HEK293 (cell line): ENCODE measurements around the gene SHOC2.
A peak's percentile ranks its signal among the peaks of the same experiment; 100 is the strongest.

Source experiments
- CTCF ChIA-PET: fragments of 350-600 bp; formaldehyde crosslinking; extraction: SDS; loops from one replicate; lab custom pipeline; 2021; ENCODE audit warnings: antibody characterized with exemption; lab: Yijun Ruan, JAX
- POLR2A ChIA-PET: fragments of 300-600 bp; formaldehyde crosslinking; extraction: SDS; loops from one replicate; lab custom pipeline; 2020; ENCODE audit warnings: antibody characterized with exemption, inconsistent platforms; lab: Yijun Ruan, JAX
- H3K27ac ChIP-seq: fragments of 200-500 bp; sonication (Bioruptor generic); 2 replicates; pipeline ENCODE4 v1.5.1; 2014; ENCODE audit warnings: low read depth, low read length, control low read depth, inconsistent platforms; ENCODE audit errors: extremely low read depth
- H3K36me3 ChIP-seq, 2 experiments: fragments of 200-500 bp in 1 of 2; sonication (Bioruptor generic) in 1 of 2; 1 replicate in 1 of 2; 2 replicates in 1 of 2; pipeline ENCODE4 v1.5.1; 2014 to 2017; ENCODE audit warnings: inconsistent platforms in 2 of 2, low read length in 2 of 2; ENCODE audit not compliant: control insufficient read depth in 2 of 2, insufficient read depth in 1 of 2
- H3K4me1 ChIP-seq: fragments of 200-500 bp; sonication (Bioruptor generic); 2 replicates; pipeline ENCODE4 v1.5.1; 2014; ENCODE audit warnings: mild to moderate bottlenecking, low read length, inconsistent platforms; ENCODE audit not compliant: control insufficient read depth, insufficient read depth
- H3K4me3 ChIP-seq: 2 replicates; pipeline ENCODE4 v1.5.1; 2011; ENCODE audit warnings: low read depth, mild to moderate bottlenecking, control low read depth, low read length, moderate library complexity
- H3K9me3 ChIP-seq: fragments of 200-500 bp; sonication (Bioruptor generic); 2 replicates; pipeline ENCODE4 v1.5.1; 2014; ENCODE audit warnings: low read depth, low read length, inconsistent platforms; ENCODE audit not compliant: control insufficient read depth, insufficient read depth
- AEBP2 ChIP-seq: fragments of 450-650 bp; formaldehyde crosslinking; IDR thresholded peaks from 2 replicates; pipeline ENCODE4 v1.5.1; 2016; ENCODE audit warnings: missing biosample characterization, missing genetic modification characterization, borderline replicate concordance
- BCL6B ChIP-seq: fragments of 450-650 bp; formaldehyde crosslinking; IDR thresholded peaks from 2 replicates; pipeline ENCODE4 v1.5.1; 2017; ENCODE audit warnings: missing biosample characterization, missing genetic modification characterization
- GLIS2 ChIP-seq: fragments of 450-650 bp; formaldehyde crosslinking; IDR thresholded peaks from 2 replicates; pipeline ENCODE4 v1.5.1; 2016; ENCODE audit warnings: missing biosample characterization, missing genetic modification characterization
- KLF16 ChIP-seq: fragments of 450-650 bp; formaldehyde crosslinking; IDR thresholded peaks from 2 replicates; pipeline ENCODE4 v1.5.1; 2017; ENCODE audit warnings: missing biosample characterization, missing genetic modification characterization
- KLF7 ChIP-seq: fragments of 450-650 bp; formaldehyde crosslinking; IDR thresholded peaks from 2 replicates; pipeline ENCODE4 v1.5.1; 2016; ENCODE audit warnings: missing biosample characterization, missing genetic modification characterization, borderline replicate concordance
- PRDM1 ChIP-seq: fragments of 450-650 bp; formaldehyde crosslinking; IDR thresholded peaks from 2 replicates; pipeline ENCODE4; 2016; ENCODE audit warnings: missing biosample characterization, missing genetic modification characterization
- REPIN1 ChIP-seq: fragments of 450-650 bp; formaldehyde crosslinking; IDR thresholded peaks from 2 replicates; pipeline ENCODE4 v1.5.1; 2017; ENCODE audit warnings: missing biosample characterization, missing genetic modification characterization, low read depth
- SCRT2 ChIP-seq: fragments of 450-650 bp; formaldehyde crosslinking; IDR thresholded peaks from 2 replicates; pipeline ENCODE4 v1.5.1; 2016; ENCODE audit warnings: missing biosample characterization, missing genetic modification characterization
- ZNF138 ChIP-seq: fragments of 450-650 bp; formaldehyde crosslinking; IDR thresholded peaks from 2 replicates; pipeline ENCODE4 v1.5.1; 2016; ENCODE audit warnings: missing biosample characterization, missing genetic modification characterization, borderline replicate concordance
- ZNF175 ChIP-seq: fragments of 450-650 bp; formaldehyde crosslinking; IDR thresholded peaks from 2 replicates; pipeline ENCODE4 v1.5.1; 2016; ENCODE audit warnings: missing biosample characterization, missing genetic modification characterization
- ZNF404 ChIP-seq: fragments of 450-650 bp; formaldehyde crosslinking; IDR thresholded peaks from 2 replicates; pipeline ENCODE4 v1.5.1; 2017; ENCODE audit warnings: missing biosample characterization, missing genetic modification characterization
- ZNF521 ChIP-seq: fragments of 450-650 bp; formaldehyde crosslinking; IDR thresholded peaks from 2 replicates; pipeline ENCODE4 v1.5.1; 2017; ENCODE audit warnings: missing biosample characterization, mild to moderate bottlenecking, missing genetic modification characterization
- ZNF660 ChIP-seq: fragments of 450-650 bp; IDR thresholded peaks from 2 replicates; pipeline ENCODE4 v1.5.1; 2018; ENCODE audit warnings: missing biosample characterization, mild to moderate bottlenecking, missing genetic modification characterization
- ZNF701 ChIP-seq: fragments of 450-650 bp; formaldehyde crosslinking; IDR thresholded peaks from 2 replicates; pipeline ENCODE4 v1.5.1; 2016; ENCODE audit warnings: missing biosample characterization, missing genetic modification characterization
- ZNF704 ChIP-seq: fragments of 450-650 bp; formaldehyde crosslinking; IDR thresholded peaks from 2 replicates; pipeline ENCODE4 v1.5.1; 2016; ENCODE audit warnings: missing biosample characterization, missing genetic modification characterization
- ZNF792 ChIP-seq: fragments of 450-650 bp; formaldehyde crosslinking; IDR thresholded peaks from 2 replicates; pipeline ENCODE4 v1.5.1; 2016; ENCODE audit warnings: missing biosample characterization, missing genetic modification characterization
- ZSCAN4 ChIP-seq: fragments of 450-650 bp; formaldehyde crosslinking; IDR thresholded peaks from 2 replicates; pipeline ENCODE4 v1.5.1; 2017; ENCODE audit warnings: missing biosample characterization, missing genetic modification characterization
- ZSCAN5A ChIP-seq: fragments of 450-650 bp; formaldehyde crosslinking; IDR thresholded peaks from 2 replicates; pipeline ENCODE4 v1.5.1; 2016; ENCODE audit warnings: missing biosample characterization, missing genetic modification characterization
- TF ChIP-seq, protein P1 (sequence below): fragments of 450-650 bp; IDR thresholded peaks from 2 replicates; pipeline ENCODE4 v1.5.1; 2018; ENCODE audit warnings: missing biosample characterization, mild to moderate bottlenecking, missing genetic modification characterization
- TF ChIP-seq, protein P2 (sequence below): fragments of 450-650 bp; formaldehyde crosslinking; IDR thresholded peaks from 2 replicates; pipeline ENCODE4 v1.5.1; 2017; ENCODE audit warnings: missing biosample characterization, missing genetic modification characterization

The SHOC2 gene

DNA sequence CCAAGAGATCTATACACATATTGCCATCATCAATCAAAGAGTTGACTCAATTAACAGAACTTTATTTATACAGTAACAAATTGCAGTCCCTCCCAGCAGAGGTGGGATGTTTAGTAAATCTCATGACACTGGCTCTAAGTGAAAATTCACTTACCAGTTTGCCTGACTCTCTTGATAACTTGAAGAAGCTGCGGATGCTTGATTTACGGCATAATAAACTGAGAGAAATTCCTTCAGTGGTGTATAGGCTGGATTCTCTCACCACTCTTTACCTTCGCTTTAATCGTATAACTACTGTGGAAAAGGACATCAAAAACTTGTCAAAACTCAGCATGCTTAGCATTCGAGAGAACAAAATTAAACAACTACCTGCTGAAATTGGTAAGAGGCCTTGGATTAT, 45.3 kb downstream of the SHOC2 start:
- TF ChIP-seq AEBP2 (tag by site-specific recombination) (no peak), ZSCAN4 (tag by site-specific recombination) (no peak), ZNF701 (tag by site-specific recombination) (no peak), ZNF660 (tag by site-specific recombination) (no peak), GLIS2 (tag by site-specific recombination) (no peak), ZNF704 (tag by site-specific recombination) (no peak), ZNF792 (no peak), KLF7 (tag by site-specific recombination) (no peak), ZNF138 (tag by site-specific recombination) (no peak), SCRT2 (tag by site-specific recombination) (no peak), ZSCAN5A (tag by site-specific recombination) (no peak), KLF16 (tag by site-specific recombination) (no peak), REPIN1 (tag by site-specific recombination) (no peak), ZNF521 (tag by site-specific recombination) (no peak), BCL6B (no peak), ZNF175 (tag by site-specific recombination) (no peak), ZNF404 (tag by site-specific recombination) (no peak)
- TF ChIP-seq, protein P1, sequence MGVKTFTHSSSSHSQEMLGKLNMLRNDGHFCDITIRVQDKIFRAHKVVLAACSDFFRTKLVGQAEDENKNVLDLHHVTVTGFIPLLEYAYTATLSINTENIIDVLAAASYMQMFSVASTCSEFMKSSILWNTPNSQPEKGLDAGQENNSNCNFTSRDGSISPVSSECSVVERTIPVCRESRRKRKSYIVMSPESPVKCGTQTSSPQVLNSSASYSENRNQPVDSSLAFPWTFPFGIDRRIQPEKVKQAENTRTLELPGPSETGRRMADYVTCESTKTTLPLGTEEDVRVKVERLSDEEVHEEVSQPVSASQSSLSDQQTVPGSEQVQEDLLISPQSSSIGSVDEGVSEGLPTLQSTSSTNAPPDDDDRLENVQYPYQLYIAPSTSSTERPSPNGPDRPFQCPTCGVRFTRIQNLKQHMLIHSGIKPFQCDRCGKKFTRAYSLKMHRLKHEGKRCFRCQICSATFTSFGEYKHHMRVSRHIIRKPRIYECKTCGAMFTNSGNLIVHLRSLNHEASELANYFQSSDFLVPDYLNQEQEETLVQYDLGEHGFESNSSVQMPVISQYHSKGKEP: no peak
- H3K4me3 ChIP-seq: no peak overlapping the region
- ChIA-PET CTCF (no interaction called here), POLR2A (no interaction called here)
- H3K27ac ChIP-seq: no peak overlapping the region
- peaks cover 7% of the 10 kb centered on the region; the same call in 1 of the 2 replicates for H3K4me1 ChIP-seq
- no peaks in the 10 kb centered on the region for H3K9me3 ChIP-seq
- H3K36me3 ChIP-seq: no peaks in the 10 kb centered on the region; a peak in 1 of 3 replicates

GRCh38 chr10:110965216-110965615, 45.8 kb downstream of the SHOC2 start:
- ChIA-PET CTCF (no interaction called here), POLR2A (no interaction called here)
- no peaks in the 10 kb centered on the region for H3K9me3 ChIP-seq
- H3K36me3 ChIP-seq: no peaks in the 10 kb centered on the region; a peak in 1 of 3 replicates
- peaks cover 7% of the 10 kb centered on the region; the same call in 1 of the 2 replicates for H3K4me1 ChIP-seq
- no peak overlapping the region for H3K27ac ChIP-seq
- TF ChIP-seq ZNF175 (tag by site-specific recombination) (no peak), PRDM1 (peak; percentile 57)
- TF ChIP-seq, protein P2, sequence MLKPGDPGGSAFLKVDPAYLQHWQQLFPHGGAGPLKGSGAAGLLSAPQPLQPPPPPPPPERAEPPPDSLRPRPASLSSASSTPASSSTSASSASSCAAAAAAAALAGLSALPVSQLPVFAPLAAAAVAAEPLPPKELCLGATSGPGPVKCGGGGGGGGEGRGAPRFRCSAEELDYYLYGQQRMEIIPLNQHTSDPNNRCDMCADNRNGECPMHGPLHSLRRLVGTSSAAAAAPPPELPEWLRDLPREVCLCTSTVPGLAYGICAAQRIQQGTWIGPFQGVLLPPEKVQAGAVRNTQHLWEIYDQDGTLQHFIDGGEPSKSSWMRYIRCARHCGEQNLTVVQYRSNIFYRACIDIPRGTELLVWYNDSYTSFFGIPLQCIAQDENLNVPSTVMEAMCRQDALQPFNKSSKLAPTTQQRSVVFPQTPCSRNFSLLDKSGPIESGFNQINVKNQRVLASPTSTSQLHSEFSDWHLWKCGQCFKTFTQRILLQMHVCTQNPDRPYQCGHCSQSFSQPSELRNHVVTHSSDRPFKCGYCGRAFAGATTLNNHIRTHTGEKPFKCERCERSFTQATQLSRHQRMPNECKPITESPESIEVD (tag by site-specific recombination): peak; percentile 61
- H3K4me3 ChIP-seq: no peak overlapping the region
